Endothelial cell of umbilical vein (primary cell): ENCODE measurements around the gene PLA2G4E.

Experiments used
- EZH2 ChIP-seq: IDR thresholded peaks from 2 replicates; pipeline ENCODE4 v1.6.1; 2012; ENCODE audit warnings: borderline replicate concordance, low read depth, mild to moderate bottlenecking, moderate library complexity, low read length, inconsistent platforms; ENCODE audit not compliant: severe bottlenecking
- MYC ChIP-seq: IDR thresholded peaks from one replicate; pipeline ENCODE4 v1.6.1; 2011; ENCODE audit warnings: mild to moderate bottlenecking, low read depth, low read length
- TF ChIP-seq, protein P1 (sequence below), 2 donors: IDR thresholded peaks; 1 replicate in 1 of 2; 2 replicates in 1 of 2; pipeline ENCODE4 v1.5.1; 2011; ENCODE audit warnings: low read length in 2 of 2, mild to moderate bottlenecking in 2 of 2, moderate library complexity in 2 of 2, control low read depth in 1 of 2, inconsistent platforms in 1 of 2, low read depth in 1 of 2; ENCODE audit not compliant: insufficient read depth in 1 of 2; ENCODE audit errors: extremely low read depth in 1 of 2

DNA sequence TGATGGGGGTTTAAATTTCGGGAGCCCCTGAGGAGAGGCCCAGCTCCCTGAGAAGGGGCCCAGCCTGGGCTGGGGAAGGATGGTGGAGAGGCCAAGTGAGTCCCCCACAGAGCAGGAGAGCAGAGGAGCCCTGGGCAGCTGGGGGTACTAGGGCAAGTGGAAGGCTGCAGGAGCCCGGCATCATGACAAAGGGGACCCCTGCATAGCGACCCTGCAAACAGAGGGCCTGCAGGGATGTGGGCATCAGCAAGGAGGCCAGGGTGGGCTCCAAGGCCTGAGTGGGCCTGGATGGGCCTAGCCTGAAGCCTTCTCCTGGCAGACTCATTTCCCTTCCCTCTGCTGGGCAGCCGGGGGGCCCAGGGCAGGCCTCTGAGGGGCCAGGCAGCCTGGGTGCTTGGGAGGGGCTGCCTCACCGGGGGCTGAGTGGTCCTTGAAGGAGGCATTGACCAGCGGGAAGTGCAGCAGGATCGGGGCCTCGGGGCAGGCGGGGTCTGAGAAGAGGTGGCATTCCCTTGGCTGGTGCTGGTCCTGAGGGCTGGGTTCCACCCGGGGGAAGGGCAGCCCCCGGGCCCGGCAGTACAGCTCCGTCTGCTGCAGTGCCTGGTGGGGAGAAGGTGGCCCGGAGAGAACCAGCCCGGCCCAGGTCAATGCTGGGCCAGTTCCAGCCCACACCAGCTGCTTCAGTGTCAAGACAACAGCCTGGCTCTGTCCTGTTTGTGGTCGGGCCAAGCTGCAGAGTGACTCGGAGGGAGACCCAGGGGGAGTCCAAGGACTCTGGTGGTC, 48.8 kb upstream of the PLA2G4E start:
- TF ChIP-seq EZH2 = no peak
- TF ChIP-seq, protein P1, sequence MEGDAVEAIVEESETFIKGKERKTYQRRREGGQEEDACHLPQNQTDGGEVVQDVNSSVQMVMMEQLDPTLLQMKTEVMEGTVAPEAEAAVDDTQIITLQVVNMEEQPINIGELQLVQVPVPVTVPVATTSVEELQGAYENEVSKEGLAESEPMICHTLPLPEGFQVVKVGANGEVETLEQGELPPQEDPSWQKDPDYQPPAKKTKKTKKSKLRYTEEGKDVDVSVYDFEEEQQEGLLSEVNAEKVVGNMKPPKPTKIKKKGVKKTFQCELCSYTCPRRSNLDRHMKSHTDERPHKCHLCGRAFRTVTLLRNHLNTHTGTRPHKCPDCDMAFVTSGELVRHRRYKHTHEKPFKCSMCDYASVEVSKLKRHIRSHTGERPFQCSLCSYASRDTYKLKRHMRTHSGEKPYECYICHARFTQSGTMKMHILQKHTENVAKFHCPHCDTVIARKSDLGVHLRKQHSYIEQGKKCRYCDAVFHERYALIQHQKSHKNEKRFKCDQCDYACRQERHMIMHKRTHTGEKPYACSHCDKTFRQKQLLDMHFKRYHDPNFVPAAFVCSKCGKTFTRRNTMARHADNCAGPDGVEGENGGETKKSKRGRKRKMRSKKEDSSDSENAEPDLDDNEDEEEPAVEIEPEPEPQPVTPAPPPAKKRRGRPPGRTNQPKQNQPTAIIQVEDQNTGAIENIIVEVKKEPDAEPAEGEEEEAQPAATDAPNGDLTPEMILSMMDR (IDR thresholded peaks at IDR 0.05; ENCODE audit: extremely low read depth in 1 of 2, insufficient read depth in 1 of 2, low read depth in 1 of 2, low read length in 2 of 2) = no peak
- TF ChIP-seq MYC = no peak
